GM20000 (cell line): Measurements from ENCODE around the gene NMRAL1.

Experiments used
- DNase-seq: peaks from one replicate; pipeline ENCODE4 v3.0.0; 2012; ENCODE audit warnings: low spot score
- TF ChIP-seq, protein P1 (sequence below): IDR thresholded peaks from 2 replicates; pipeline ENCODE4 v1.5.1; 2012; ENCODE audit warnings: mild to moderate bottlenecking, control low read depth; ENCODE audit errors: extremely low read depth, missing control alignments

The NMRAL1 gene

GRCh38 chr16:4510747-4511426 lies 36.5 kb upstream of the NMRAL1 start:
- no peak for DNase-seq
- TF ChIP-seq, protein P1, sequence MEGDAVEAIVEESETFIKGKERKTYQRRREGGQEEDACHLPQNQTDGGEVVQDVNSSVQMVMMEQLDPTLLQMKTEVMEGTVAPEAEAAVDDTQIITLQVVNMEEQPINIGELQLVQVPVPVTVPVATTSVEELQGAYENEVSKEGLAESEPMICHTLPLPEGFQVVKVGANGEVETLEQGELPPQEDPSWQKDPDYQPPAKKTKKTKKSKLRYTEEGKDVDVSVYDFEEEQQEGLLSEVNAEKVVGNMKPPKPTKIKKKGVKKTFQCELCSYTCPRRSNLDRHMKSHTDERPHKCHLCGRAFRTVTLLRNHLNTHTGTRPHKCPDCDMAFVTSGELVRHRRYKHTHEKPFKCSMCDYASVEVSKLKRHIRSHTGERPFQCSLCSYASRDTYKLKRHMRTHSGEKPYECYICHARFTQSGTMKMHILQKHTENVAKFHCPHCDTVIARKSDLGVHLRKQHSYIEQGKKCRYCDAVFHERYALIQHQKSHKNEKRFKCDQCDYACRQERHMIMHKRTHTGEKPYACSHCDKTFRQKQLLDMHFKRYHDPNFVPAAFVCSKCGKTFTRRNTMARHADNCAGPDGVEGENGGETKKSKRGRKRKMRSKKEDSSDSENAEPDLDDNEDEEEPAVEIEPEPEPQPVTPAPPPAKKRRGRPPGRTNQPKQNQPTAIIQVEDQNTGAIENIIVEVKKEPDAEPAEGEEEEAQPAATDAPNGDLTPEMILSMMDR = no peak

- TF ChIP-seq, protein P1 = no peak
- DNase-seq = no peak
Measured at GRCh38 chr16:4510131-4510530, 35.7 kb upstream of the NMRAL1 start.

DNA sequence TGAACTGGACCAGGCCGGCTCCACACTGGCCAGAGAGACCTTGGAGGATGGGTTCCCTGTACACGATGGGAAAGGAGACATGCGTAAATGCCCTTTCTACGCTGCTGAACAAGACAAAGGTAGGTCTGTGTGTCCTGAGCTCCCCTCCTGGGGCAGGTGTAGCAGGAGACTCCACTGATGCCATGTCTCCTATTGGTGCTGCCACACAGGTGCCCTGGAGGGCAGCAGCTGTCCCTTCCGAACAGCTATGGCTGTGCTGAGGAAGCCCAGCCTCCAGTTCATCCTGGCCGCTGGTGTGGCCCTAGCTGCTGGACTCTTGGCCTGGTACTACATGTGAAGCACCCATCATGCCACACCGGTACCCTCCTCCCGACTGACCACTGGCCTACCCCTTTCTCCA lies 35.0 kb upstream of the NMRAL1 start:
- TF ChIP-seq, protein P1 = no peak
- no peak for DNase-seq

DNA sequence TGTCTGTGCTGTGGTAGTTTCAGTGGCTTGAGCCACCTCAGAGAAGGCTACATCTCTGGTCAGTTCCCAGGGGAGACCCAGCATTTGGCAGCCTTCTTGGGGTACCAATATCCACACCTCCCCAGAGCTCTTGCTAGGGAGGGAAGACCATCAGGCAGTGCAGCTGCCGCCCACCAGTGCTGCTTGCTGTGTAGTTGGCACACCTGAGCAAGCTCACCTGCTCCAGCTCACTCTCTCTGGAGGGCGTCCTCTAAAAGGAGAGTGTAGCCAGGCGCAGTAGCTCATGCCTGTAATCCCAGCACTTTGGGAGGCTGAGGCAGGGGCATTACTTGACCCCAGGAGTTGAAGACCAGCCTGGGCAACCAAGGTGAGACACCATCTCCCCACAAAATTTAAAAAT lies 34.4 kb upstream of the NMRAL1 start:
- TF ChIP-seq, protein P1 = no peak

GRCh38 chr16:4507588-4508345 lies 33.3 kb upstream of the NMRAL1 start:
- no peak for DNase-seq
- TF ChIP-seq, protein P1 = no peak

More for the DNA sequence above, 34.4 kb upstream of the NMRAL1 start:
- no peak for DNase-seq

DNA sequence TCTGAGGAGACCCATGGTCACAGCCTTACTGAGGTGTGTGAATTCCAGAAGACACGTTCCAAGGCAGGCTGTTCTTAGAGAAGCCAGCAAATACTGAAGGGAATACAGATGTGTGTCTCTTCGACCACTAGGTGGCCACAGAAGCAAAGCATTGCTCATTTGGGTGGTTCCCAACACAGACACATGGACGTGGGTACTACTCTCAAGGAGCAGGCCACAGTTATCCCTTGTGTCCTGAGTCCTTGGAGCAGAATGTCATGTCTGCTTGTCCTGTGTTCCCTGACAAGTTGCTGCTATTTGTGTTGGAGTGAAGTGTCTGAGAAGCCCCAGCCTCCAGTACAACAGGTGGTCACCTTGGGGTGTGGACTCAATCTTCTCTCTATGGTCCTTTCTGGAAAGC lies 32.0 kb upstream of the NMRAL1 start:
- peak; percentile 76 for DNase-seq
- TF ChIP-seq, protein P1 = peak; percentile 88
